Thyroid gland (tissue), 4 donors: ENCODE measurements around the gene ADO.

Source experiments
- POLR2A ChIP-seq, 2 donors: fragments of 450-650 bp; IDR thresholded peaks; one replicate each; pipeline ENCODE4 v1.6.1; 2017; ENCODE audit warnings: antibody characterized with exemption in 2 of 2, mild to moderate bottlenecking in 2 of 2, moderate library complexity in 1 of 2
- TF ChIP-seq, protein P1 (sequence below), 6 experiments: fragments of 200-600 bp in 3 of 6; fragments of 450-650 bp in 3 of 6; sonication (generic) in 3 of 6; IDR thresholded peaks; one replicate each; pipeline ENCODE4 v1.5.1; 2016 to 2019; ENCODE audit warnings: antibody characterized with exemption in 6 of 6, mild to moderate bottlenecking in 2 of 6, inconsistent platforms in 1 of 6, moderate library complexity in 1 of 6

GRCh38 chr10:62794306-62794705, 10.2 kb upstream of the ADO start:
- TF ChIP-seq, protein P1, sequence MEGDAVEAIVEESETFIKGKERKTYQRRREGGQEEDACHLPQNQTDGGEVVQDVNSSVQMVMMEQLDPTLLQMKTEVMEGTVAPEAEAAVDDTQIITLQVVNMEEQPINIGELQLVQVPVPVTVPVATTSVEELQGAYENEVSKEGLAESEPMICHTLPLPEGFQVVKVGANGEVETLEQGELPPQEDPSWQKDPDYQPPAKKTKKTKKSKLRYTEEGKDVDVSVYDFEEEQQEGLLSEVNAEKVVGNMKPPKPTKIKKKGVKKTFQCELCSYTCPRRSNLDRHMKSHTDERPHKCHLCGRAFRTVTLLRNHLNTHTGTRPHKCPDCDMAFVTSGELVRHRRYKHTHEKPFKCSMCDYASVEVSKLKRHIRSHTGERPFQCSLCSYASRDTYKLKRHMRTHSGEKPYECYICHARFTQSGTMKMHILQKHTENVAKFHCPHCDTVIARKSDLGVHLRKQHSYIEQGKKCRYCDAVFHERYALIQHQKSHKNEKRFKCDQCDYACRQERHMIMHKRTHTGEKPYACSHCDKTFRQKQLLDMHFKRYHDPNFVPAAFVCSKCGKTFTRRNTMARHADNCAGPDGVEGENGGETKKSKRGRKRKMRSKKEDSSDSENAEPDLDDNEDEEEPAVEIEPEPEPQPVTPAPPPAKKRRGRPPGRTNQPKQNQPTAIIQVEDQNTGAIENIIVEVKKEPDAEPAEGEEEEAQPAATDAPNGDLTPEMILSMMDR (IDR thresholded peaks at IDR 0.05) = no peak
- TF ChIP-seq POLR2A (IDR thresholded peaks at IDR 0.05) = no peak
